Esophagus squamous epithelium (tissue), 5 donors: ENCODE measurements around the gene SCAPER. TPM values are rescaled to one million over a fixed set of nuclear protein-coding genes. Genes with fewer than 3 reads are reported as not detected.

Experiments used
- DNase-seq: peaks from one replicate; lab custom pipeline; 2025; lab: John Stamatoyannopoulos, UW
- H3K27ac ChIP-seq, 4 donors: fragments of 200-600 bp; sonication (generic); one replicate each; pipeline ENCODE4 v1.5.1; 2016 to 2019; ENCODE audit warnings: mild to moderate bottlenecking in 1 of 4
- H3K27me3 ChIP-seq, 4 donors: fragments of 200-600 bp; sonication (generic); 1 replicate in 3 of 4; 2 replicates in 1 of 4; pipeline versions ENCODE4 v1.5.1 to v1.6.0; 2017 to 2021; ENCODE audit warnings: antibody characterized with exemption in 1 of 4
- H3K36me3 ChIP-seq, 3 donors: fragments of 200-600 bp; sonication (generic); one replicate each; pipeline ENCODE4 v1.5.1; 2016 to 2019
- H3K4me1 ChIP-seq, 3 donors: fragments of 200-600 bp; sonication (generic); one replicate each; pipeline ENCODE4 v1.5.1; 2017 to 2019
- H3K4me3 ChIP-seq, 4 donors: fragments of 200-600 bp; sonication (generic); 1 replicate in 3 of 4; 2 replicates in 1 of 4; pipeline ENCODE4 v1.5.1; 2016 to 2019; ENCODE audit warnings: mild to moderate bottlenecking in 2 of 4, moderate library complexity in 1 of 4
- H3K9me3 ChIP-seq, 3 donors: fragments of 200-600 bp; sonication (generic); one replicate each; pipeline ENCODE4 v1.5.1; 2016 to 2019
- POLR2A ChIP-seq, 4 donors: fragments of 450-650 bp; IDR thresholded peaks; one replicate each; pipeline ENCODE4 v1.6.1; 2017; ENCODE audit warnings: antibody characterized with exemption in 4 of 4, mild to moderate bottlenecking in 4 of 4, moderate library complexity in 3 of 4
- WGBS, 2 donors: methylation state at CpG; one replicate each; pipeline ENCODE4 v1.1.5; 2018; 5-methylcytosine and 5-hydroxymethylcytosine counted together
- intact Hi-C: fragments of 100-400 bp; cut with DNase I; formaldehyde crosslinking; loops from one replicate; pipeline ENCODE4 v1.15.0; 2022
- total RNA-seq, 4 donors: library from RNA; depleted of rRNA; stranded (reverse); fragments of >200 nt; gene quantifications; one replicate each; pipeline ENCODE4 v1.1.0, GENCODE V29; 2016
- TF ChIP-seq, protein P1 (sequence below), 6 experiments: fragments of 450-650 bp in 4 of 6; fragments of 200-600 bp in 2 of 6; sonication (generic) in 2 of 6; IDR thresholded peaks; one replicate each; pipeline ENCODE4 v1.5.1; 2016 to 2019; ENCODE audit warnings: antibody characterized with exemption in 6 of 6, mild to moderate bottlenecking in 4 of 6, moderate library complexity in 4 of 6
- donor health status: DM: yes; HTN: yes; CAD: no.

The SCAPER gene
- total RNA-seq, 4 donors from 2014 or later: 18.3 to 30.1 (median 25.3) TPM

DNA sequence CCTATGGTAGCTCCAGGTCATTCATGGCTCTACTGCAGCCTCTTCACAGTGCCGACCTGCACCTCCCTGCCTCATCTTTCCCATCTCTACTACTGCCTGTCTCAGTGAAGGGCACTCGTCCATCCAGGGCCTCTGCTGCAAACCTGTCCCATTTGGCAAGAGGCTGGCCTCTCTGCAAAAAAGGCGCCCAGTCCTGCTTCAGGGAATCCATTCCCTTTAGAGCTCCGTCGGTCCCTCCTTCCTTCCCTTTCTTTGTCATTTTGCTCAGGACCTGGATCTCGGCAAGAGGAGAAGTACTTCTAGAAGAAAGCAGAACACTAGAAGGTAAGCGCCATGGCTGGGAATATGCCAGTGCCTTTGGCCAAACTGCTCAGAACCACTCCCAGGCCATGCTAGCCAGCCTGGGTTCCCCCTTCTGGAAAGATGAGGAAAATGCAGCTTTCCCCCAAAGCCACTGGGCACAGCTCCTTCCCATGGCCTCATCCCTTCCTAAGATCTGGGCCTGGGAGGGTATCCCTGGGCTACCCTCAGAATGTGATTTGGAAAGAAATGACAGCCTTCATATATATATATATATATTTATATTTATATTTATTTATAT lies 575.0 kb downstream of the SCAPER start:
- WGBS, 2 donors: 64 to 67% methylated on average over 5 to 6 of the region's 7 CpGs
- Histone ChIP-seq H3K9me3 (no peaks in the 10 kb centered on the region), H3K27ac (no peak overlapping the region), H3K4me3 (no peak overlapping the region), H3K27me3 (peaks cover 0 to 68% (median 4%) of the 10 kb centered on the region in 4 donors), H3K36me3 (no peaks in the 10 kb centered on the region), H3K4me1 (peaks cover under 1 to 3% (median 2%) of the 10 kb centered on the region in 3 donors)
- DNase-seq: no peak
- intact Hi-C loops: no loop called here
- no peak for TF ChIP-seq POLR2A (IDR thresholded peaks at IDR 0.05)
- TF ChIP-seq, protein P1, sequence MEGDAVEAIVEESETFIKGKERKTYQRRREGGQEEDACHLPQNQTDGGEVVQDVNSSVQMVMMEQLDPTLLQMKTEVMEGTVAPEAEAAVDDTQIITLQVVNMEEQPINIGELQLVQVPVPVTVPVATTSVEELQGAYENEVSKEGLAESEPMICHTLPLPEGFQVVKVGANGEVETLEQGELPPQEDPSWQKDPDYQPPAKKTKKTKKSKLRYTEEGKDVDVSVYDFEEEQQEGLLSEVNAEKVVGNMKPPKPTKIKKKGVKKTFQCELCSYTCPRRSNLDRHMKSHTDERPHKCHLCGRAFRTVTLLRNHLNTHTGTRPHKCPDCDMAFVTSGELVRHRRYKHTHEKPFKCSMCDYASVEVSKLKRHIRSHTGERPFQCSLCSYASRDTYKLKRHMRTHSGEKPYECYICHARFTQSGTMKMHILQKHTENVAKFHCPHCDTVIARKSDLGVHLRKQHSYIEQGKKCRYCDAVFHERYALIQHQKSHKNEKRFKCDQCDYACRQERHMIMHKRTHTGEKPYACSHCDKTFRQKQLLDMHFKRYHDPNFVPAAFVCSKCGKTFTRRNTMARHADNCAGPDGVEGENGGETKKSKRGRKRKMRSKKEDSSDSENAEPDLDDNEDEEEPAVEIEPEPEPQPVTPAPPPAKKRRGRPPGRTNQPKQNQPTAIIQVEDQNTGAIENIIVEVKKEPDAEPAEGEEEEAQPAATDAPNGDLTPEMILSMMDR (IDR thresholded peaks at IDR 0.05): peak in 5 of 6 experiments; percentile 25 to 55 (median 45)

DNA sequence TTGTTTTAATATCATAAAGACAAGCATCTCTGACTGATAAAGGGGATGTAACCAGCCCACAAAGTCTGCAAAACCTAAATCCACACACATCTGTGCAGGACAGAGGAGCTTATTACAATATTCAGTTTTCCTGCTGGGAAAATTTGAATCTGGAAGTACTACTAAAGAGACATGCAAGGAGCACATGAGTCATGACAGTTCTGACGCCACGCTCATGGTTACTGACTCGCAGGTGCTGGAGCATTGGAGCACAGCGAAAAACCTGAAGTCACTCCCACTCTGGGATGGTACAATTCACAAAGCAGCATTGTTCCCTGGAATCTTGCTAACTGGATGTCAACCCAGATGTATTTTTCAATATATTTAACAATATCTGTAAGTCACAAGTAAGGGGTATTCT lies 576.2 kb downstream of the SCAPER start:
- no peak for TF ChIP-seq POLR2A (IDR thresholded peaks at IDR 0.05)
- TF ChIP-seq, protein P1 (IDR thresholded peaks at IDR 0.05): no peak
- Histone ChIP-seq H3K9me3 (no peaks in the 10 kb centered on the region), H3K27me3 (peaks cover 0 to 64% (median 0%) of the 10 kb centered on the region in 4 donors), H3K27ac (no peak overlapping the region), H3K4me1 (no peaks in the 10 kb centered on the region), H3K36me3 (no peaks in the 10 kb centered on the region), H3K4me3 (no peak overlapping the region)
- no peak for DNase-seq
- 36 to 59% methylated on average over 4 of the region's 4 CpGs for WGBS, 2 donors
- intact Hi-C loops: loop anchor here (10.0 kb wide), 1 partner anchor 134 kb away; no protein-coding TSS in a partner anchor

DNA sequence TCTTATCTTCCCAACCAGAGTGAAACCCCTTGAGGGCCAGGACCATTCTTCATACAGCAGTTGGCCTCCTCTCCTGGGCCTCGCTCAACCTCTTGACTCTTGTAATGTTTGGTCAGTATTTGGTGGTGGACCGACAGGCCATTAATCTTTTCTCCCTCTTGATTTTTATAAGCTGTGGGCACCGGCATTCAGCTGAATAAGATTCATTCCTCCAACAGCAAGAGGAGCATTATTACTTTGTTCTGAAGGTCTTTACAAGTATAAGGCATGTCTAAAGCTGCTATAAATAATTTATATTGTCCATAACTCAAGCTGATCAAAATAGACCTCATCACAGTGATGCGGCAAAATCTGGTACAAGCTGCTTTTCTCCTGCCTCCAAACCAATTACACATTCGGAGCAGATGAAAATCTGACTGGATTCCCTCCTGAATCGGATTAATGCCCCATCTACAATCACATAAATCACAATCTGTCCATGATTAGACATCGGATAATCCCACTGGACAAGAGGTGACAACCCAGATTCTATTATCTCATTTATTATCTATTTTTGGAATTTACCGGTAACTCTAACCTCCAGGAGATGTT lies 576.9 kb downstream of the SCAPER start:
- no peak for TF ChIP-seq POLR2A (IDR thresholded peaks at IDR 0.05)
- TF ChIP-seq, protein P1 (IDR thresholded peaks at IDR 0.05): no peak
- intact Hi-C loops: loop anchor here (10.0 kb wide), 1 partner anchor 133 kb away; no protein-coding TSS in a partner anchor
- H3K27ac ChIP-seq: no peak overlapping the region
- peaks cover 0 to 64% (median 0%) of the 10 kb centered on the region in 4 donors for H3K27me3 ChIP-seq
- no peaks in the 10 kb centered on the region for H3K9me3 ChIP-seq
- no peaks in the 10 kb centered on the region for H3K36me3 ChIP-seq
- WGBS, 2 donors: 84% methylated on average over 8 of the region's 8 CpGs
- H3K4me1 ChIP-seq: no peaks in the 10 kb centered on the region
- H3K4me3 ChIP-seq: no peak overlapping the region
- no peak for DNase-seq

DNA sequence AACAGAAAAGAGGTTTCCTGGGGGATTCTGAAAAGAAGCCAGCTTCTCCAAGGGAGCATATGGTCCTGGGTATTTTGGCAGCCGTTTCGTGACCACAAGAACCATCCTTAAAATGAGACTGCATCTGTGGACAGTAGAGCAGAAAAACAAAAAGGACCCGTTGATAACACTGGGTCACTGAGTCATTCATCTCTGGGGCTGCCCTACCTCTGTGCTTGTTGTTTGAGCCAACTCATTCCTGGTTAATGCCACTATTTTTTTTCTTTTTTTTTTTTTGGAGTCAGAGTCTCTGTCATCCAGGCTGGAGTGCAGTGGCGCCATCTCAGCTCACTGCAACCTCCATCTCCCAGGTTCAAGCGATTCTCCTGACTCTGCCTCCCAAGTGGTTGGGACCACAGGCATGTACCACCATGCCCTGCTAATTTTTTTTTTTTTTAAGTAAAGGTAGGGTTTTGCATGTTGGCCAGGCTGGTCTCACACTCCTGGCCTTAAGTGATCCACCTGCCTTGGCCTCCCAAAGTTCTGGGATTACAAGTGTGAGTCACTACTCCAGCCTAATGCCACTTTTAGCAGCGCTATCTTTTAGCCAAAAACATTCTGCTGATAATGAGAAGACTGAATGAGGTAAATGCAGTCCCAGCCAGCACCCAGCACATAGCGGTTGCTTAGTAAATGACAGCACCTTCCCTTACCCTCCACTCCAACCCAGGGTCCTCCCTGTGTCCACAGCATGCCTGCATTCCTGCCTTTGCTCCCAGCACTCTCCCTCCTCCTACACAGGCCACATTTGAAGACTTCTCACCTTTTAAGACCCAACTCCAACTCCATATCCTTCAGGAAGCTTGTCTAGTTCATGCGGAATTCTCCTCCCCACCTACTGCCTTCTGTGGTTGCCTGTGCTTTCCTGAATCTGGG lies 577.7 kb downstream of the SCAPER start:
- DNase-seq: no peak
- WGBS, 2 donors: 67 to 70% methylated on average over 8 of the region's 8 CpGs
- H3K9me3 ChIP-seq: no peaks in the 10 kb centered on the region

More for the DNA sequence above, 577.7 kb downstream of the SCAPER start:
- Histone ChIP-seq H3K4me3 (no peak overlapping the region), H3K36me3 (no peaks in the 10 kb centered on the region), H3K27me3 (peaks cover 0 to 64% (median 0%) of the 10 kb centered on the region in 4 donors), H3K27ac (no peak overlapping the region), H3K4me1 (no peaks in the 10 kb centered on the region)
- intact Hi-C loops: loop anchor here (10.0 kb wide), 1 partner anchor 133 kb away; no protein-coding TSS in a partner anchor
- TF ChIP-seq POLR2A (IDR thresholded peaks at IDR 0.05): no peak
- TF ChIP-seq, protein P1 (IDR thresholded peaks at IDR 0.05): no peak
